Breast epithelium (tissue), 4 donors: ENCODE data around the gene MAST4. TPM values are rescaled to one million over a fixed set of nuclear protein-coding genes. Genes with fewer than 3 reads are reported as not detected.

ENCODE experiments used
- DNase-seq, 2 donors: peaks; one replicate each; pipeline ENCODE4 v3.0.0-alpha.2; 2019; ENCODE audit warnings: low spot score in 2 of 2
- H3K27ac ChIP-seq, 2 donors: fragments of 200-600 bp; sonication (generic) in 1 of 2; one replicate each; pipeline ENCODE4 v1.5.1; 2016 to 2019; ENCODE audit warnings: mild to moderate bottlenecking in 1 of 2
- H3K27me3 ChIP-seq, 2 donors: fragments of 200-600 bp; sonication (generic) in 1 of 2; one replicate each; pipeline versions ENCODE4 v1.5.1 to v1.6.0; 2017 to 2019; ENCODE audit warnings: control low read depth in 1 of 2, mild to moderate bottlenecking in 1 of 2
- H3K36me3 ChIP-seq: fragments of 200-600 bp; one replicate; pipeline ENCODE4 v1.5.1; 2019
- H3K4me1 ChIP-seq, 2 donors: fragments of 200-600 bp; sonication (generic); one replicate each; pipeline ENCODE4 v1.5.1; 2016 to 2019; ENCODE audit warnings: control low read depth in 1 of 2
- H3K4me3 ChIP-seq, 3 donors: fragments of 200-600 bp; sonication (generic); 1 replicate in 2 of 3; 2 replicates in 1 of 3; pipeline ENCODE4 v1.5.1; 2016 to 2019; ENCODE audit warnings: mild to moderate bottlenecking in 3 of 3, moderate library complexity in 2 of 3
- H3K9me3 ChIP-seq, 2 donors: fragments of 200-600 bp; sonication (generic) in 1 of 2; one replicate each; pipeline ENCODE4 v1.5.1; 2016 to 2019; ENCODE audit warnings: control low read depth in 1 of 2
- POLR2A ChIP-seq: fragments of 450-650 bp; IDR thresholded peaks from one replicate; pipeline ENCODE4 v1.6.1; 2016; ENCODE audit warnings: antibody characterized with exemption, mild to moderate bottlenecking, moderate library complexity
- POLR2AphosphoS5 ChIP-seq, 3 donors: sonication (generic); formaldehyde crosslinking; IDR thresholded peaks; one replicate each; pipeline ENCODE4 v1.6.1; 2017; ENCODE audit warnings: antibody characterized with exemption in 3 of 3
- intact Hi-C: fragments of 100-400 bp; cut with DNase I; formaldehyde crosslinking; loops from one replicate; pipeline ENCODE4 v1.15.1; 2023; ENCODE audit warnings: low total_unique reads
- total RNA-seq, 3 donors: library from RNA; depleted of rRNA; stranded (reverse); fragments of >200 nt; gene quantifications; one replicate each; pipeline ENCODE4 v1.1.0, GENCODE V29; 2016
- TF ChIP-seq, protein P1 (sequence below), 3 donors: fragments of 450-650 bp; IDR thresholded peaks; one replicate each; pipeline ENCODE4 v1.5.1; 2016 to 2017; ENCODE audit warnings: antibody characterized with exemption in 3 of 3, mild to moderate bottlenecking in 3 of 3, moderate library complexity in 3 of 3

Gene MAST4
- total RNA-seq, 3 donors from 2014 or later, result 28.0 to 61.5 (median 50.1) TPM

DNA sequence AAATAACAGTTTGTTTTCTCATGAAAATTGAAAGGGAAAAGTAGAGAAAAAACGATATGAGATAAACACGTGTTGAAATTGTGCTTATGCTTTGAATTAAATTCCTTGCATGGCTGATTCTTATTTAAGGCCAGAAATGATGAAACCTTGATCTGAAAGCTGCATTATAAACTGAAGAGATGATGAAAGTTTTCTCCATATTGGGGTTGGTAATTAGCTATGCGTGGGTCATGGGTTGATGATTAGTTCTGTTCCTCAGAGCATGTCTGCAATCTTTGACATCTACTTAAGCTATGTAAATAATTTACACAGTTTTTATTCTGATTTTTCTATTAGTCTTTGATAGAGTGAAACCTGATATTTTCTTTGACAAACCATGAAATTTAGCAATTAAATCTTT is 336.3 kb downstream of the MAST4 start:
- intact Hi-C loops, result no loop called here
- Histone ChIP-seq H3K27me3 (no peaks in the 10 kb centered on the region), H3K36me3 (no peaks in the 10 kb centered on the region), H3K4me3 (no peak overlapping the region), H3K9me3 (no peaks in the 10 kb centered on the region), H3K27ac (no peak overlapping the region), H3K4me1 (no peaks in the 10 kb centered on the region)
- no peak for TF ChIP-seq POLR2AphosphoS5 (IDR thresholded peaks at IDR 0.05)
- no peak for TF ChIP-seq POLR2A
- TF ChIP-seq, protein P1, sequence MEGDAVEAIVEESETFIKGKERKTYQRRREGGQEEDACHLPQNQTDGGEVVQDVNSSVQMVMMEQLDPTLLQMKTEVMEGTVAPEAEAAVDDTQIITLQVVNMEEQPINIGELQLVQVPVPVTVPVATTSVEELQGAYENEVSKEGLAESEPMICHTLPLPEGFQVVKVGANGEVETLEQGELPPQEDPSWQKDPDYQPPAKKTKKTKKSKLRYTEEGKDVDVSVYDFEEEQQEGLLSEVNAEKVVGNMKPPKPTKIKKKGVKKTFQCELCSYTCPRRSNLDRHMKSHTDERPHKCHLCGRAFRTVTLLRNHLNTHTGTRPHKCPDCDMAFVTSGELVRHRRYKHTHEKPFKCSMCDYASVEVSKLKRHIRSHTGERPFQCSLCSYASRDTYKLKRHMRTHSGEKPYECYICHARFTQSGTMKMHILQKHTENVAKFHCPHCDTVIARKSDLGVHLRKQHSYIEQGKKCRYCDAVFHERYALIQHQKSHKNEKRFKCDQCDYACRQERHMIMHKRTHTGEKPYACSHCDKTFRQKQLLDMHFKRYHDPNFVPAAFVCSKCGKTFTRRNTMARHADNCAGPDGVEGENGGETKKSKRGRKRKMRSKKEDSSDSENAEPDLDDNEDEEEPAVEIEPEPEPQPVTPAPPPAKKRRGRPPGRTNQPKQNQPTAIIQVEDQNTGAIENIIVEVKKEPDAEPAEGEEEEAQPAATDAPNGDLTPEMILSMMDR (IDR thresholded peaks at IDR 0.05), result no peak
- DNase-seq, result no peak

DNA sequence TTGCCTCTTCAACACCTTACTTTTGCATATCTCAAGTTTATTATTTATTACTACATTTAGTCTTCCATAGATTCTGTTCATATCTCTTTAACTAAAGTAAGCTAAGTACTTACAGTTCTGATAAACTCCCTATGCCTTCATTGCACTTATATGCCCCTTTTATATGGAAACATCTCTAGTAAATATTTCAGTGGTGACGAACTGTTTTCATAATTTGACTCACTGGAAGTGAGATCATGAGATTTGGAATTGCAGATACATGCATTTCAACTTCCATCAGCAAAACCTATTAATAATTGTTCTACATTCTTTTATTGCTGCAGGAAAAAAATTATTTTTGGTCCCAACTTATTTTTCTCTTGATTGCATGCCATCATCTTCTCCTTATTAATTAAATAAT is 336.9 kb downstream of the MAST4 start:
- no peak for DNase-seq
- no peak overlapping the region for H3K4me3 ChIP-seq
- TF ChIP-seq, protein P1 (IDR thresholded peaks at IDR 0.05), result no peak
- TF ChIP-seq POLR2AphosphoS5 (IDR thresholded peaks at IDR 0.05) (no peak), POLR2A (no peak)
- no peaks in the 10 kb centered on the region for H3K9me3 ChIP-seq
- intact Hi-C loops, result no loop called here
- no peaks in the 10 kb centered on the region for H3K36me3 ChIP-seq
- no peaks in the 10 kb centered on the region for H3K27me3 ChIP-seq
- no peak overlapping the region for H3K27ac ChIP-seq
- no peaks in the 10 kb centered on the region for H3K4me1 ChIP-seq

DNA sequence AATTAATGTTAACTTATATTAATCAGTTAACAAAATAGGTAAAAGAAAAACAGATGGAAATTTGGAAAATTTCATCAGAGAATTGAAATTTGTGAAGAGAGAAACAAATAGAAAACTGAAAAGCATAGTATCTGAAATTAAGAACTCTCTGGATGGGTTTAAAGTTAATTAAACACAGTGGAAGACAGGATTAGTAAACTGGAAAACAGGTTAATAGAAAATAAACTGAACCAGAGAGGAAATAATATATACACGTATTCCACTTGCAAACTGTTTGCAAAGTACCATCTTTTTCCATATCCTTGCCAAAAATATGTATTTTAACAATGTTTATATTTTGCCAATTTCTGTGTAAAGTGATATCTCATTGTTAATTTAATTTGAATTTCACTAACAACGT is 342.9 kb downstream of the MAST4 start:
- no peaks in the 10 kb centered on the region for H3K4me1 ChIP-seq
- no peak for DNase-seq
- H3K27me3 ChIP-seq, result no peaks in the 10 kb centered on the region
- intact Hi-C loops, result no loop called here
- TF ChIP-seq POLR2AphosphoS5 (IDR thresholded peaks at IDR 0.05), result no peak
- no peak overlapping the region for H3K4me3 ChIP-seq
- peaks cover 0 to 16% of the 10 kb centered on the region in 2 donors for H3K9me3 ChIP-seq
- H3K36me3 ChIP-seq, result no peaks in the 10 kb centered on the region
- no peak overlapping the region for H3K27ac ChIP-seq

DNA sequence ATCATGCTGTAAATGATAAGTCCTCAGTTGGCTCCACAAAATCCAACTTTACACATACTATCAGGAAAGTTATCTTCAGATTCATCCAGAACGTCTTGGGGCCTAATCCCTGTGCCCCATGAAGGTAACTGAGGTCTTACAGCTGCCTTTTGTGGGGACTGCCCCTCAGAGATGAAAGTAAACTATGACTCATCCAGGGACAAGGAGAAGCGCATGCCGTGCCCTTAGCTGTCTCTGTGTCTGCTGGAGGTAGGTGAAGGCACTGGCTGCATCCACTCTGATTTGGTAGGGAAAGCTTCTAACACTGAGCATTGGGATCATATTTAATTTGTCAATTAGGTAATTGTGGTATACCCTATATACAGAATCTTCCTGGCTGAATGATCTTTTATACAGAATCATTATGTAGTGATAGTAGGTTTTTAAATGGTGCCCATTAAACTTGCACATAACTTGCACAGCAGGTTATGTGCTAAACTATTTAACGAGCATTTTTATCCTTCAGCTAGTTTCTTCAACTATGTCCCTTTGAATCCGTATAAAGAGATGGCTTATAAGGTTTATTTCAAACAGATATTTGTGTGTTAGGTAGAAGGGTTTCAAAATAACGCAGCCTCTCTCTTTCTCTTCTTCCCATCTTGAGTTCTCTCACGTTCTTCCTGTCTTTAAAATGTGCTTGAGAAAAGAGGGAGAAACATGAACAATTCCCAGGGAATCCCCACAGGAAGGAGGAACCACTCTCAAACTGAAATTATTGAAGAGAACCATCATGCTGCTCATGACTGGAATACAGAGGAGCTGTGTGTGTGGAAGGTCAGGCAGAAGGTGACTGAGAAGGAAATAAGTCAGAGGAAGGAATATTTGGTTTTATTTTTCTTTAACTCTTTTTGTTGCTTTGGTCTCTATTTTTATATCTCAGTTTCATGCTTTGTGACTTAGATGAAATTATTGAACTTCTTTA is 349.5 kb downstream of the MAST4 start:
- no peaks in the 10 kb centered on the region for H3K36me3 ChIP-seq
- TF ChIP-seq, protein P1 (IDR thresholded peaks at IDR 0.05), result no peak
- no peak for TF ChIP-seq POLR2A
- no peak for TF ChIP-seq POLR2AphosphoS5 (IDR thresholded peaks at IDR 0.05)
- intact Hi-C loops, result no loop called here
- H3K4me3 ChIP-seq, result no peak overlapping the region
- H3K9me3 ChIP-seq, result no peaks in the 10 kb centered on the region
- no peaks in the 10 kb centered on the region for H3K27me3 ChIP-seq
- DNase-seq, result no peak
- no peaks in the 10 kb centered on the region for H3K4me1 ChIP-seq
- H3K27ac ChIP-seq, result no peak overlapping the region

DNA sequence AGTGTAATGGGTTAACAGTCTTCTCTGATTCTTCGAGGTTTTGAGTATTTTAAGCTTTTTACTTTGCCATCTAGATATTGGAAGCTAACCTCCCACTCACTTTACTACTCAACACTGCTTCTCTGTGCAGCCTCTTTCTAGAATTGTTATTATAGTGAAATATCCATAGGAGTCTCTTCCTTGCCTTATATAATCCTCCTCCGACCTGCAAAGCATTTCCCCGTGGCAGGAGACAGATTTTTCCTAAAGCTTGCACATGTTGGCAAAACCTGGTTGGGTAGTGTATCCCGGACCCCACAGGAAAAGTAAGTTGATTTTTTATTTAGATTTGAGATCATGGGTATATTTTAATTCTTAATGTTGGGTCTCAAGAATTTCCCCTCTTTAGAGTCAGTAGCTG is 351.3 kb downstream of the MAST4 start:
- no peaks in the 10 kb centered on the region for H3K27me3 ChIP-seq
- DNase-seq, result no peak
- H3K4me3 ChIP-seq, result no peak overlapping the region
- H3K4me1 ChIP-seq, result no peaks in the 10 kb centered on the region
- TF ChIP-seq, protein P1 (IDR thresholded peaks at IDR 0.05), result no peak
- TF ChIP-seq POLR2A (no peak), POLR2AphosphoS5 (IDR thresholded peaks at IDR 0.05) (no peak)
- intact Hi-C loops, result no loop called here
- no peak overlapping the region for H3K27ac ChIP-seq
- H3K36me3 ChIP-seq, result no peaks in the 10 kb centered on the region
- H3K9me3 ChIP-seq, result no peaks in the 10 kb centered on the region
